SH-SY5Y (cell line): Measurements from ENCODE around the gene UTS2.

Experiments
- GATA2 ChIP-seq: IDR thresholded peaks from 2 replicates; pipeline ENCODE4 v1.6.1; 2011; ENCODE audit warnings: mild to moderate bottlenecking, low read depth, low read length
- GATA3 ChIP-seq: IDR thresholded peaks from 2 replicates; pipeline ENCODE4 v1.6.1; 2011; ENCODE audit warnings: low read depth, mild to moderate bottlenecking, low read length, moderate library complexity

DNA sequence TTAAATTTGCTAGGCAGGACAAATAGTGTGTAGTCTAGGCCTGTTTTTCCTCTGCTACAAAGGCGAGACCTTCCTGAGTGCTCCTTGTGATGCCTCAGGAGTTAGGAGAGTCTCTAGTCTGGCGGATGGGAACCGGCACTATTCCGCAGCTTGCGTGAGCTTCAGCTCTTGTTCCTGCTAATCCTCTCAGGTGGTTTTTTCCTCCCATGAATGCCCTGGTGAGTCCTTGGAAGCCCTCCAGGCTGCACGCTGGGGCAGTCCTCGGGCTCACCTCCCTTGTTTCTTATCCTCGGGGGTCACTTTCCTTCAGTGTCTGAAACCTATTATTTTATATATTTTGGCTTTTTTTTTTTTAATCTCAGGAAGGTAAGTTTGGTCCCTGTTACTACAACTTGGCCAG is 28.2 kb downstream of the UTS2 start:
- TF ChIP-seq GATA3, result no peak
- TF ChIP-seq GATA2, result no peak
